Uterus (tissue), 4 donors: ENCODE results near the gene TACR1. TPM values are rescaled to one million over a fixed set of nuclear protein-coding genes. Genes with fewer than 3 reads are reported as not detected.
A peak's percentile ranks its signal among the peaks of the same experiment; 100 is the strongest.

Source experiments
- DNase-seq, 2 donors: peaks; one replicate each; pipeline ENCODE4 v3.0.0-alpha.2; 2019 to 2020
- H3K27ac ChIP-seq, 2 donors: fragments of 200-600 bp; sonication (generic); 1 replicate in 1 of 2; 2 replicates in 1 of 2; pipeline ENCODE4 v1.5.1; 2016 to 2018
- H3K27me3 ChIP-seq, 2 donors: fragments of 200-600 bp; sonication (generic); one replicate each; pipeline ENCODE4 v1.5.1; 2018 to 2019; ENCODE audit warnings: control low read depth in 1 of 2
- H3K36me3 ChIP-seq, 2 donors: fragments of 200-600 bp; sonication (generic); one replicate each; pipeline ENCODE4 v1.5.1; 2019; ENCODE audit warnings: control low read depth in 1 of 2
- H3K4me1 ChIP-seq, 2 donors: fragments of 200-600 bp; sonication (generic); one replicate each; pipeline ENCODE4 v1.5.1; 2018 to 2019; ENCODE audit warnings: control low read depth in 1 of 2
- H3K4me3 ChIP-seq, 2 donors: fragments of 200-600 bp; sonication (generic); 1 replicate in 1 of 2; 2 replicates in 1 of 2; pipeline ENCODE4 v1.5.1; 2018 to 2019; ENCODE audit warnings: mild to moderate bottlenecking in 1 of 2
- H3K9me3 ChIP-seq, 2 donors: fragments of 200-600 bp; sonication (generic); one replicate each; pipeline ENCODE4 v1.5.1; 2019; ENCODE audit warnings: control low read depth in 1 of 2
- POLR2A ChIP-seq, 2 donors: fragments of 450-650 bp; IDR thresholded peaks; one replicate each; pipeline ENCODE4 v1.6.1; 2016; ENCODE audit warnings: antibody characterized with exemption in 2 of 2, mild to moderate bottlenecking in 1 of 2, moderate library complexity in 1 of 2
- intact Hi-C: fragments of 100-400 bp; cut with DNase I; formaldehyde crosslinking; loops from one replicate; pipeline ENCODE4 v1.15.1; 2023; ENCODE audit warnings: low total_unique reads
- total RNA-seq, 4 donors: library from RNA; depleted of rRNA in 3 of 4; stranded (reverse); fragments of >200 nt in 3 of 4; gene quantifications; one replicate each; pipeline versions ENCODE4 v1.1.0 to v1.2.4, GENCODE V29; 2014 to 2023
- TF ChIP-seq, protein P1 (sequence below), 4 experiments: fragments of 200-600 bp in 2 of 4; fragments of 450-650 bp in 2 of 4; sonication (generic) in 2 of 4; IDR thresholded peaks; one replicate each; pipeline ENCODE4 v1.5.1; 2016 to 2019; ENCODE audit warnings: antibody characterized with exemption in 4 of 4, mild to moderate bottlenecking in 2 of 4, moderate library complexity in 1 of 4
- donor health status: DM: yes; HTN: yes; CAD: no.

TACR1 gene
- total RNA-seq, 4 donors from 2014 or later, result 1.9 to 25.4 (median 9.1) TPM

GRCh38 chr2:75138528-75138927, 60.8 kb downstream of the TACR1 start:
- H3K36me3 ChIP-seq, result no peaks in the 10 kb centered on the region
- intact Hi-C loops, result no loop called here
- no peaks in the 10 kb centered on the region for H3K4me1 ChIP-seq

DNA sequence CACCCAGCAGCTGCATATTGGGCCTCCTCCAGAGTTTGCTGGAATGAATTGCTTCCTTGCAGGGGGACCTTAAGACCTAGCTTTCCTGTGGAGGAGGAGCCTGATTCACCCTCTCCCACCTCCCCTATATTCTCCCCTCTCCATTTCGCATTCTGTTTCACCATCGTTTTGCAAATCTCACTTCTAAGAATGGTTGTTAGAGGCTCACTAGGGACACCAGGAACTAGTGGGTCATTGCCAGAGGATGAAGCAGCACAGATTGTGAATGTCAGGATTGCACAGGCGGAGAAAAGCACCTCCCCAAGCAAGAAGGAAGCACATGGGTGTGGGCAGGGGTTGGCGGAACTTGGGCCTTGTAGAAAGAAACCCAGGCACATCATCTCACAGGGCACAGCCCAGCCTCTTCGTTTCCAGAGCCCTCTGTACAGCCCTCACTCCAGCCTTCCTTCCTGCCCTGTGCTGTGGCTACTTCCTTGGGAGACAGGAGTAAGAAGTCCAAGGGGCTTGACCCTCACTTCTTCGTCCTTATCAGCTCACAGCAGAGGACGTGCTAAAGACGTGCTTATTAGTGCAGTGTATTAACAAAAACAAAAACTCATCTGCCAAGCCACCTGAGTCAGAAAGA, 63.4 kb downstream of the TACR1 start:
- no peak overlapping the region for H3K4me3 ChIP-seq
- DNase-seq, result peak in 1 of 2 donors; percentile 21
- no peaks in the 10 kb centered on the region for H3K4me1 ChIP-seq
- no peaks in the 10 kb centered on the region for H3K9me3 ChIP-seq
- TF ChIP-seq, protein P1, sequence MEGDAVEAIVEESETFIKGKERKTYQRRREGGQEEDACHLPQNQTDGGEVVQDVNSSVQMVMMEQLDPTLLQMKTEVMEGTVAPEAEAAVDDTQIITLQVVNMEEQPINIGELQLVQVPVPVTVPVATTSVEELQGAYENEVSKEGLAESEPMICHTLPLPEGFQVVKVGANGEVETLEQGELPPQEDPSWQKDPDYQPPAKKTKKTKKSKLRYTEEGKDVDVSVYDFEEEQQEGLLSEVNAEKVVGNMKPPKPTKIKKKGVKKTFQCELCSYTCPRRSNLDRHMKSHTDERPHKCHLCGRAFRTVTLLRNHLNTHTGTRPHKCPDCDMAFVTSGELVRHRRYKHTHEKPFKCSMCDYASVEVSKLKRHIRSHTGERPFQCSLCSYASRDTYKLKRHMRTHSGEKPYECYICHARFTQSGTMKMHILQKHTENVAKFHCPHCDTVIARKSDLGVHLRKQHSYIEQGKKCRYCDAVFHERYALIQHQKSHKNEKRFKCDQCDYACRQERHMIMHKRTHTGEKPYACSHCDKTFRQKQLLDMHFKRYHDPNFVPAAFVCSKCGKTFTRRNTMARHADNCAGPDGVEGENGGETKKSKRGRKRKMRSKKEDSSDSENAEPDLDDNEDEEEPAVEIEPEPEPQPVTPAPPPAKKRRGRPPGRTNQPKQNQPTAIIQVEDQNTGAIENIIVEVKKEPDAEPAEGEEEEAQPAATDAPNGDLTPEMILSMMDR (IDR thresholded peaks at IDR 0.05), result no peak
- TF ChIP-seq POLR2A (IDR thresholded peaks at IDR 0.05), result no peak
- H3K27ac ChIP-seq, result no peak overlapping the region
- intact Hi-C loops, result no loop called here
- no peaks in the 10 kb centered on the region for H3K36me3 ChIP-seq
- no peaks in the 10 kb centered on the region for H3K27me3 ChIP-seq

More at GRCh38 chr2:75138528-75138927, 60.8 kb downstream of the TACR1 start:
- TF ChIP-seq, protein P1 (IDR thresholded peaks at IDR 0.05), result no peak
- TF ChIP-seq POLR2A (IDR thresholded peaks at IDR 0.05), result no peak
- no peak for DNase-seq
- Histone ChIP-seq H3K4me3 (no peak overlapping the region), H3K27me3 (no peaks in the 10 kb centered on the region), H3K9me3 (no peaks in the 10 kb centered on the region), H3K27ac (no peak overlapping the region)

DNA sequence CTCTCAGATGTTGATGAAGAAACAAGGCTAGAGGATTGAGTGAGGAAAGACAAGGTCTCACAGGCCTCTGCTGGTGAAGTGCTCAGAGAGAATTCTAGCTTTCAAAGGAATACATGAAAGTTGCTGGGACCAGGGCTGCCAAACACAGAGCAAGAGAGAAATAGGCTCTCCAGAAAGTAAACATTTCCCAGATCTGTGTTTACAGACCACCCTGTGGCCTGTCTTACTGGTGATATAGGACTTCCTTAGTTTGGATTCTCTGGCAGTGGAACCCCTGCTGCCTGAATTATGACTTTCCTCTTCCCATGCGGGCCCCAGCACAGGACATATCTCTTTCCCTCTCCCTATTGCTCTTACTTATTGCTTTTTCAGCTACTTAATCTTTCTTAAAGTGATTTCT, 64.5 kb downstream of the TACR1 start:
- no peaks in the 10 kb centered on the region for H3K4me1 ChIP-seq
- TF ChIP-seq POLR2A (IDR thresholded peaks at IDR 0.05), result no peak
- TF ChIP-seq, protein P1 (IDR thresholded peaks at IDR 0.05), result no peak
- H3K27me3 ChIP-seq, result no peaks in the 10 kb centered on the region
- no peaks in the 10 kb centered on the region for H3K9me3 ChIP-seq
- H3K36me3 ChIP-seq, result no peaks in the 10 kb centered on the region
- peak overlapping the region in 1 of 2 donors; percentile 53 for H3K27ac ChIP-seq
- DNase-seq, result no peak
- H3K4me3 ChIP-seq, result no peak overlapping the region
- intact Hi-C loops, result no loop called here

DNA sequence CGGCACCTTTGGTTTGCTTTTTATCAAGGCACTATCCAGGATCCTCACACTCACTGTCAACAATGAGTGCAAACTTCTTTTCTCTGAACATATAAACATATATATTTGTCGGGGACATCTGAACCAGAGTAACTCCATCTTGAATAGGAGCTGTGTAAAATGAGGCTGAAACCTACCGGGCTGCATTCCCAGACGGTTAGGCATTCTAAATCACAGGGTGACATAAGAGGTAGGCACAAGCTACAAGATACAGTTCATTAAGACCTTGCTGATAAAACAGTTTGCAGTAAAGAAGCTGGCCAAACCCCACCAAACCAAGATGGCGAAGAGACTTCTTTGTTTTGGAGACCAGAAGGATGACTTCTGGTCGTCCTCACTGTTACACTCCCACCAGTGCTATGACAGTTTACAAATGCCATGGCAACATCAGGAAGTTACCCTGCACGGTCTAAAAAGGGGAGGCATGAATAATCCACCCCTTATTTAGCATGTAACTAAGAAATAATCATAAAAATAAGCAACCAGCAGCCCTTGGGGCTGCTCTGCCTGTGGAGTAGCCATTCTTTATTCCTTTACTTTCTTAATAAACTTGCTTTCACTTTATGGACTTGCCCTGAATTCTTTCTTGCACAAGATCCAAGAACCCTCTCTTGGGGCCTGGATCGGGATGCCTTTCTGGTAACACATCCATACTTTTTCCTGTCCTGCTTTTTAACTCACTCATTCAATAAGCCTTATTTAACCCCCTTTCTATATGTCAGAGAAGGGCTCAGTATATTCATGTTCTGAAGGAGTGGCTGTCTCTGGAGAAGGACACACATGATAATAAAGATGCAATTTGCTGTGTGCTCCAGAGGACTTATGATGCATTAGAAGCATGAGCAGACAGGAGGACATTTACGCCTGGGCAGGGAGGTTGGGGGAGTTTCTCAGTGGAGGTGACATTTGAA, 65.4 kb downstream of the TACR1 start:
- Histone ChIP-seq H3K36me3 (no peaks in the 10 kb centered on the region), H3K27me3 (no peaks in the 10 kb centered on the region), H3K27ac (peak overlapping the region in 1 of 2 donors; percentile 8), H3K4me3 (no peak overlapping the region), H3K4me1 (no peaks in the 10 kb centered on the region), H3K9me3 (no peaks in the 10 kb centered on the region)
- no peak for DNase-seq
- intact Hi-C loops, result no loop called here
- TF ChIP-seq, protein P1 (IDR thresholded peaks at IDR 0.05), result no peak
- TF ChIP-seq POLR2A (IDR thresholded peaks at IDR 0.05), result no peak

DNA sequence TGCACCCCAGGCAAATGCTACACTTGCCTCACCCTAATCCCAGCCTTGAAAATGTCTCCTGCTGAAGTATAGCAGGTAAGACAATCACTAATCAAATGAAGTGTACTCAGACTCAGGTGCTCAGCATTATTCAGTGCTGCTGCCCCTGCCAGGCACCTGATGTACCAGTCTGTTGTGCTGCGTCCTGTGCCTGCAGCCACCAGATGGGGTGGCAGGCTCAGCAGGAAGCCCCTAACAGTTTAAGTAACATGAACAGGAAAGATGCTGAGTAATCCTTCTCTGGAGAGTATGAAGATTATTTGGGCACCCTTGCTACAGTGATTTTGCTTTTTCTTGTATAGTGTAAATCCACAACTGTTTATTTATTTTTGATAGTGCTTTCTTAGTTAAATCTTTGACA, 69.1 kb downstream of the TACR1 start:
- H3K27ac ChIP-seq, result no peak overlapping the region
- H3K27me3 ChIP-seq, result no peaks in the 10 kb centered on the region
- intact Hi-C loops, result no loop called here
- no peaks in the 10 kb centered on the region for H3K4me1 ChIP-seq
- no peak overlapping the region for H3K4me3 ChIP-seq
- no peak for DNase-seq
- no peaks in the 10 kb centered on the region for H3K9me3 ChIP-seq
- H3K36me3 ChIP-seq, result no peaks in the 10 kb centered on the region
- no peak for TF ChIP-seq POLR2A (IDR thresholded peaks at IDR 0.05)
- TF ChIP-seq, protein P1 (IDR thresholded peaks at IDR 0.05), result no peak
